ENCODE results near the gene AGTRAP. TPM values are rescaled to one million over a fixed set of nuclear protein-coding genes. Genes with fewer than 3 reads are reported as not detected.

AGTRAP gene
- total and polyA plus RNA-seq, 2 donors (not counting 3 experiments of a cell fraction or from before 2014, with no cell fraction given) = 41.6 to 101 TPM

DNA sequence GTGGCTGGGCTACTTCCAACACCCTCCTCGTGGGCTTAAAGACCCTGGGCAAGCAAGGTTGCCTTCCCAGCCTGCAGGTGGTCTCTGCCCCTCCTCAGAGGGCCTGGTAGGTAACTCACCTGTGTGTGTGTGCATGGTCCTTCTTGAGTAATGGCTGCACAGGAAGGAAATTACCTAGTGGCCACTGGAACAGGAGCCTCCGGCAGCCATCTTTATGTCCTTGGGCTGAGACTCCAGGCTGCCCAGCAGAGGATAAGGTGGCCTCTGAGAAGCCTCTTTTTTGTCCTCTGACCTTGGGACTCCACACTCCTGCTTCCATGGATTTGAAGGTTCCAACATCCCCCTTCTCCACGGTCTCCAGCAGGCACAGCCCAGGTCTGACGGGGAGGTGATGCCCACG lies 24.4 kb upstream of the AGTRAP start:
- no peaks in the 10 kb centered on the region for H3K79me2 ChIP-seq (ENCODE audit: control insufficient read depth, insufficient read depth, low read length)
- H3K9me1 ChIP-seq (replicated peaks; ENCODE audit: control insufficient read depth, extremely low read depth, insufficient read depth, low read length) = no peaks in the 10 kb centered on the region
- no peaks in the 10 kb centered on the region for H3K4me1 ChIP-seq (ENCODE audit: control insufficient read depth, extremely low read depth, insufficient read depth, low read length)
- POLR2A ChIA-PET = interaction anchor here (0.7 kb wide), 1 partner anchor 61 kb away, joined by 3 read pairs; no protein-coding TSS in a partner anchor
- no peak overlapping the region for H3K4me3 ChIP-seq (replicated peaks in 1 of 3; ENCODE audit: insufficient read depth in 1 of 3, low read depth in 1 of 3, low read length in 3 of 3)
- TF ChIP-seq POLR2AphosphoS5 (IDR thresholded peaks at IDR 0.05; ENCODE audit: insufficient read depth, low read depth, low read length) (no peak), FOS (IDR thresholded peaks at IDR 0.05; ENCODE audit: borderline replicate concordance, insufficient read depth, low read length) (no peak), EZH2 (IDR thresholded peaks at IDR 0.05; ENCODE audit: borderline replicate concordance, low read depth, low read length, severe bottlenecking) (no peak), POLR2A (IDR thresholded peaks at IDR 0.05; ENCODE audit: low read depth, low read length) (no peak), GATA2 (IDR thresholded peaks at IDR 0.05; ENCODE audit: insufficient read depth, insufficient read length, low read depth, low read length) (no peak), JUN (IDR thresholded peaks at IDR 0.05; ENCODE audit: borderline replicate concordance, insufficient read depth, insufficient read length, low read depth) (no peak), MYC (IDR thresholded peaks at IDR 0.05; ENCODE audit: low read depth, low read length) (no peak)
- TF ChIP-seq, protein P1, sequence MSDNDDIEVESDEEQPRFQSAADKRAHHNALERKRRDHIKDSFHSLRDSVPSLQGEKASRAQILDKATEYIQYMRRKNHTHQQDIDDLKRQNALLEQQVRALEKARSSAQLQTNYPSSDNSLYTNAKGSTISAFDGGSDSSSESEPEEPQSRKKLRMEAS (IDR thresholded peaks at IDR 0.05; ENCODE audit: insufficient read depth, insufficient read length) = no peak
- TF ChIP-seq, protein P2, sequence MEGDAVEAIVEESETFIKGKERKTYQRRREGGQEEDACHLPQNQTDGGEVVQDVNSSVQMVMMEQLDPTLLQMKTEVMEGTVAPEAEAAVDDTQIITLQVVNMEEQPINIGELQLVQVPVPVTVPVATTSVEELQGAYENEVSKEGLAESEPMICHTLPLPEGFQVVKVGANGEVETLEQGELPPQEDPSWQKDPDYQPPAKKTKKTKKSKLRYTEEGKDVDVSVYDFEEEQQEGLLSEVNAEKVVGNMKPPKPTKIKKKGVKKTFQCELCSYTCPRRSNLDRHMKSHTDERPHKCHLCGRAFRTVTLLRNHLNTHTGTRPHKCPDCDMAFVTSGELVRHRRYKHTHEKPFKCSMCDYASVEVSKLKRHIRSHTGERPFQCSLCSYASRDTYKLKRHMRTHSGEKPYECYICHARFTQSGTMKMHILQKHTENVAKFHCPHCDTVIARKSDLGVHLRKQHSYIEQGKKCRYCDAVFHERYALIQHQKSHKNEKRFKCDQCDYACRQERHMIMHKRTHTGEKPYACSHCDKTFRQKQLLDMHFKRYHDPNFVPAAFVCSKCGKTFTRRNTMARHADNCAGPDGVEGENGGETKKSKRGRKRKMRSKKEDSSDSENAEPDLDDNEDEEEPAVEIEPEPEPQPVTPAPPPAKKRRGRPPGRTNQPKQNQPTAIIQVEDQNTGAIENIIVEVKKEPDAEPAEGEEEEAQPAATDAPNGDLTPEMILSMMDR (IDR thresholded peaks at IDR 0.05; ENCODE audit: extremely low read depth in 1 of 2, insufficient read depth in 1 of 2, low read depth in 1 of 2, low read length in 2 of 2) = no peak
- H3K36me3 ChIP-seq (ENCODE audit: control insufficient read depth in 2 of 2, extremely low read depth in 1 of 2, insufficient read depth in 2 of 2, low read length in 2 of 2) = no peaks in the 10 kb centered on the region
- H3K9ac ChIP-seq (replicated peaks; ENCODE audit: extremely low read depth, insufficient read depth, low read length) = no peak overlapping the region
- FAIRE-seq (no peak), DNase-seq (ENCODE audit: low read depth, low spot score) (no peak)
- H3K27me3 ChIP-seq (ENCODE audit: control insufficient read depth in 2 of 2, insufficient read depth in 2 of 2, low read length in 2 of 2) = peaks cover 0 to 2% of the 10 kb centered on the region in 2 experiments
- CTCF ChIA-PET = interaction anchor here (0.6 to 6.0 kb wide), 24 partner anchors 8 to 674 kb away, joined by 3 to 50 read pairs (median 5); partner anchors contain the start of genes AGTRAP, DRAXIN and FBXO6
- H3K27ac ChIP-seq (ENCODE audit: insufficient read depth, low read depth, low read length) = no peak overlapping the region
- no peak overlapping the region for H2AFZ ChIP-seq (ENCODE audit: low read depth, low read length)
- no peaks in the 10 kb centered on the region for H4K20me1 ChIP-seq (replicated peaks; ENCODE audit: control insufficient read depth, extremely low read depth, insufficient read depth, low read length)
- intact Hi-C loops (cut with micrococcal nuclease) (loop anchor here (1.0 to 2.0 kb wide), 2 partner anchors 47 to 61 kb away; partner anchors contain the start of gene FBXO6), dilution Hi-C loops (cut with MboI; ENCODE audit: extremely low pct_ligation_motif_present, low sequenced_read_pairs) (no loop called here)
- BruUV-seq (replicated peaks) = no TSS peak
- no peaks in the 10 kb centered on the region for H3K9me3 ChIP-seq (replicated peaks; ENCODE audit: control insufficient read depth, insufficient read depth, low read length)
- no peak overlapping the region for H3K4me2 ChIP-seq (ENCODE audit: insufficient read depth, low read length)
